Activated CD4-positive, CD25-positive, alpha-beta regulatory T cell treated with anti-CD3 and anti-CD28 coated beads, Interleukin-2, amount 50 U/mL, for 24 hours (primary cell): ENCODE data around the gene SCYGR5.
"Not testable (repeated sequence)": the region's sequence is repeated elsewhere in the genome, so short reads cannot be mapped to it uniquely, and the experiment has no call there.

Source experiments
- ATAC-seq, 2 donors: fragments of 150-1000 bp; cut with Tn5 transposase; one replicate each; pipeline ENCODE4 v1.10.0; 2021; ENCODE audit warnings: mild to moderate bottlenecking in 1 of 2, moderate library complexity in 1 of 2

Gene SCYGR5

DNA sequence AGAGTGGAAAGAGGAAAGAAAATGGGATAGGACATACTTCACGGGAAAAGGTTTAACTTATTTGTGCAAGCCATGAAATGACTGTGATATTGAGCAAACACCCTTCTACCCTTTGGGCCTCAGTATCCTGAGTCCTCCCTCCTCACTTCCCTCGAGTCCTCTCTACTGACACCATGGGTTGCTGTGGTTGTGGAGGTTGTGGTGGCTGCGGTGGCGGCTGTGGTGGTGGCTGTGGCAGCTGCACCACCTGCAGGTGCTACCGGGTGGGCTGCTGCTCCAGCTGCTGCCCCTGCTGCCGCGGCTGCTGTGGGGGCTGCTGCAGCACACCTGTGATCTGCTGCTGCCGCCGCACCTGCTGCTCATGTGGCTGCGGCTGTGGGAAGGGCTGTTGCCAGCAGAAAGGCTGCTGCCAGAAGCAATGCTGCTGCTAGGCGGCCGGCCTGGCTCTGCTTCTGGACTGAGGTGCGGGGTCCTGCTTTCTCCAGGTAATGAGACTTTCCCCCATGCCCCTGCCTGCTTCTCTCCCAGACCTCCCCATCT lies at the start of gene SCYGR5:
Gene SCYGR5 (plus strand): TSS at position 174 of the 540 bp plus-strand sequence. CDS start 0 bp downstream, at position 174.
- ATAC-seq: not testable (repeated sequence)

DNA sequence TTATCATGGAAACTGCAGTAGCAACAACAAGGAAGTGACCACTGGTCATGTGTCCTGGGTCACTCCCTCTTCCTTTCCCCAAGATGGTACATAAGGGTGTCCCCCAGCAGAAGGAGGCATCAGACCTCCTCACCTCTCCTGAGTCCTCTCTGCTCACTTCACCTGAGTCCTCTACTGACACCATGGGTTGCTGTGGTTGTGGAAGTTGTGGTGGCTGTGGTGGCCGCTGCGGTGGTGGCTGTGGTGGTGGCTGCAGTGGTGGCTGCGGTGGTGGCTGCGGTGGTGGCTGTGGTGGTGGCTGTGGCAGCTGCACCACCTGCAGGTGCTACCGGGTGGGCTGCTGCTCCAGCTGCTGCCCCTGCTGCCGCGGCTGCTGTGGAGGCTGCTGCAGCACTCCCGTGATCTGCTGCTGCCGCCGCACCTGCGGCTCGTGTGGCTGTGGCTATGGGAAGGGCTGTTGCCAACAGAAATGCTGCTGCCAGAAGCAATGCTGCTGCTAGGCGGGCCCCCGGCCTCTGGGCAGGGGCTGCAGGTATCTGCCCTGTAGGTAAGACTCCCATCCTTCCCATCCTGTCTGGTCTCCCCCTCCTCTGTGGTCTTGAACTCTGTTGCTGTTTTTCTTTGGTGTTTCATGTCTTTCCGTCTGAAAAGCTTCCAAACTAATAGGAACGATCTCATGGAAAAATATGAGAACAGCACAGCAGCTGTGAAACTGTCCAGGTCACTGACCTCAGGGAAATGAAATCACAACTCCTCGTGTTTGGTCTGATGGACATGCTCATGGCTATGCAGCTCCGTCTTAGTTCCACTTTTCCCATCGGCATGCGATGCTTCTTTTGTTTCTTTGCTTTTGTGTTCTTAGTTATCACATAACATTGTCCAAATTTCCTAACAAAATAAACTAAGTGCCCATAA lies 49.0 kb upstream of the SCYGR5 start, which contains the start of gene SCYGR4:
Gene SCYGR4 (plus strand): TSS at position 183 of the 915 bp plus-strand sequence. CDS start 0 bp downstream, at position 183.
- no peak for ATAC-seq

GRCh38 chr2:227623226-227623625 lies 43.4 kb upstream of the SCYGR5 start:
- no peak for ATAC-seq

DNA sequence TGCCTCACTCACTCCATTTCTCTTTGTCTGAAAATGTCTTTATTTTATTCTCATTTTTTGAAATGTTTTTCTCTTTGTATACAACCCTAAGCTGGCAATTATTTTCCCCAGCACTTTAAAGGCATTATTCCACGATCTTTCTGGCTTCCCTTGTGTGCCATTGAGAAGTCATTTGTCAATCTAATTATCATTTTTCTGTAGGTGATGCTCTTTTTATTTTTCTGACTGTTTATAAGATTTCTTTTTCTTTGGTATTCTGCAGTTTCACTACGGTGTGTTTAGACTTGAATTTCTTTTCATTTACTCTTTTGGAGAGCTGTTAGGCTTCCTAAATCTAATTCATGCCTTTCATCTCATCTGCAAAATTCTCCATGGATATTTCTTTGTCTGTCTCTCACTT lies 41.2 kb upstream of the SCYGR5 start:
- ATAC-seq: no peak

GRCh38 chr2:227626580-227627151 lies 39.9 kb upstream of the SCYGR5 start:
- ATAC-seq: no peak

- peak; percentile 33 to 64 for ATAC-seq
These were observed 38.8 kb upstream of the SCYGR5 start for GRCh38 chr2:227627769-227628168.

DNA sequence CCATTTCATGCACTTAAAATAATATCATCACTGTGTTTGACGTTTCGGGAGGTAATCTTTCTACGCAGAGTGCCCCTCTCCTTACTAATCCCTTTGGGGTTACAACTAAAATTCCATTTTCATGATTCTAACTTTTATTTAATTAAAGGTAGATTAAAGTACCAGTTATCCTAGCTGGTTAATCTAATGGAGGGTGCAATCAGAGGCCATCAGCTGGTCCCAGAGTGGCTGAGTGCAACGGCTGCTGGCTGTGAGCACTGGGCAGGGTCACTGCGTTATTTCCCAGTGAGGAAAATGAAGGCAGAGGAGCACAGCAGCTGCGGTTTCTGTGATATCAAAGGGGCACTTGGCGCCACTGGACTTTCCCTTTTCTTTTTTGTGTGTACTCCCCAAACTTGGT lies 37.2 kb upstream of the SCYGR5 start:
- no peak for ATAC-seq

GRCh38 chr2:227630322-227630721 lies 36.3 kb upstream of the SCYGR5 start:
- no peak for ATAC-seq

DNA sequence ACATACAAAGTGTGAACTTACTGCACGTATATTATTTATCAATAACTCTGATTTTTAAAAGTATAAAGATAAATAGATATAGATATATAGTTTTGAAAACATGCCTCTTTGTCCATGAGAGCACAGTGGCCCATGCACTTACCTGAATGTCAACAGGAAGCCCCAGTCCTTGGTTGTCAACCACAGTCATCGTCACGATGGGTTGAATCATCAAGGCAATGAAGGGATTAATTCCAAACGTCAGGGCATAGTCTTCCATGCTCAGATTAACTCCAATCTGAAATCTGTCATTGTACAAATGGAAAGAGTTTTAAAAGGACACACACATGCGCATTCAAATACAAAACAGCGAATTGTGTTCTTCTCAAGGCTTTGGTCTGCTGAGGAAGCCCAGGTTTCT lies 33.8 kb upstream of the SCYGR5 start:
- no peak for ATAC-seq

GRCh38 chr2:227634201-227634600 lies 32.4 kb upstream of the SCYGR5 start:
- no peak for ATAC-seq

- ATAC-seq: no peak
These were observed 23.9 kb upstream of the SCYGR5 start for GRCh38 chr2:227642656-227643055.

DNA sequence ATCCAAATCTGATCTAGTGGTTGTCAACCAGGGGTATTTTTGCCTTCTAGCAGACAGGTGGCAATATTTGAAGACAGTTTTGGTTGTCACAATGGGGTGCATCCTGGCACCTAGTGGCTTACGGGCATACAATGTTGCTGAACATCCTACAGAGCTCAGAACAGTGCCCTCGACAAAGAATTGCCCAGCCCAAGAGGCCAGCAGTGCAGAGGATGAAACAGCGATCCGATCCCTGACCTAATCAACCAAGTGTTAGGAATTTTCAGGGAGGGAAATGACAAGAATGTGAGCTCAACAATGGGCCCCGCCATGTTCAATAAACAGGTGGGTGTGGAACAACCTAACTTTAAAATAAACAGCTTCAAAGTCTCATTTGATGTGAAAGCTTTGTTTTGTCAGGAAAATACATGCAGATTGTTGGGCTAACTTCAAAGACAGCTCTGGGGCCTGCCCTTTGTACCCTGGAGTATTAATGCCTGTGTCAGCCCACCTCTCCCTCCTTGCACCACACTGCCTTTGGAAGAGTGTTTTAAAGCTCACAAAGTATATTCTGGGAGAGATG lies 22.5 kb upstream of the SCYGR5 start:
- no peak for ATAC-seq

- no peak for ATAC-seq
These were observed 13.2 kb upstream of the SCYGR5 start for GRCh38 chr2:227653419-227653818.

GRCh38 chr2:227654426-227654825 lies 12.2 kb upstream of the SCYGR5 start:
- ATAC-seq: no peak

GRCh38 chr2:227655454-227655853 lies 11.2 kb upstream of the SCYGR5 start:
- peak; percentile 58 to 62 for ATAC-seq

DNA sequence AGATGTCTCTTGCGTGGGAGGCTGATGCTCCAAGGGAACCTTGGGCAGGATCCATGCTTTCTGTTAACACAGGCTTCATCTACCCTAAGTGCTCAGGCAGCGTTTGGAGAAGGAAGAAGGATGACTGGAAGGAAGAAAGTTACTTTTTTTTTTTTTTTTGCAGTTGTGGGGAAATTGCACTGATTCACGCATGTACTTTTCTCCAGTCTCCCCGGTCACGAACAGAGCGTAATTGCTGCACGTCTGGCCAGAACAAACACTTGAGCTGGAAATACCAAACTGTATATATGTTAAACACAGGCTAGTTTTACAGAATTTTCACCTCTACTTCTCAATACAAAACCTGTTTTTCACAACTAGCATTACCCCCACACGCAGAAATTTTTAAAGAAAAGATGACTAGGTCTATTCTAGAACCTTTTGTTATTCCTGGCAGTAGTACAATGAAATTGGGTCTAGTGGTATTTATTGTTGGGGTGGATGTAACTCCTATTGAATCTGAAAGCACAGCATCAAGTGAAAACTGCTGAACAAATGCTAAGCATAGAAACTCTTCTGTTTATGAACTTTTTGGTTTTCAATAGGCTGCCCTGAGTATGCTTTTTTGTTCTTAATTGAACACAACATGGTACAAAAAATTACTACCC lies 9.3 kb upstream of the SCYGR5 start:
- no peak for ATAC-seq

DNA sequence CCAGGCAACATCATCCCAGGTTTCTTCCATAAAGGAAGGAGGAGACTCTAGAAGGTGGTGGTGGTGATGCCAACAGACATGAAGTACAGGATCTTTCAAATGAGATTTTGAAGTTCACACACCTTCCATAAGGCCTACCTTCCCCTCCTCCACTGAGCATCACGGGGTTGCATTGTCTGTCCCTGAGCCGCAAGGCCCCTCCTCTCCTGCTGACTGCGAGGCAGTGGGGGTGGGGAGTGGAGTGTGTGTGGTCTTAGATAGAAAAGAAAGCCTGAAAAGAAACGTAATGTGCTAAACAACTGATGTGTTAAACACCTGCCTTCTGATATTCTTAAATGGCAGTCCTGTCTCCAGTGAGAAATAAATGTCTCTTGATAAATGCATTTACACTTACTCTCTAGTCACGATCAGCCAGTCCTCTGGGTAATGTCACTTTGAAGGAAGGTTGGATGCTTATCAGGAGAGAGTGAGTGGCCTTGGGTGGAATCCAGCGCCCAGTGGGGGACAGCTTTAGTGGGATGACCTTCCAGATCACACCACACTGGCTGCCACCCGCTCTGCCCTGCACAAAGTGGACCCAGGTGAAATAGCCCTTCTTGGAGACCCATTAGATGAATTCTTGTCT lies 5.5 kb upstream of the SCYGR5 start:
- ATAC-seq: no peak

GRCh38 chr2:227661827-227662226 lies 4.8 kb upstream of the SCYGR5 start:
- no peak for ATAC-seq

GRCh38 chr2:227665189-227665940 lies 1.2 kb upstream of the SCYGR5 start:
- no peak for ATAC-seq

DNA sequence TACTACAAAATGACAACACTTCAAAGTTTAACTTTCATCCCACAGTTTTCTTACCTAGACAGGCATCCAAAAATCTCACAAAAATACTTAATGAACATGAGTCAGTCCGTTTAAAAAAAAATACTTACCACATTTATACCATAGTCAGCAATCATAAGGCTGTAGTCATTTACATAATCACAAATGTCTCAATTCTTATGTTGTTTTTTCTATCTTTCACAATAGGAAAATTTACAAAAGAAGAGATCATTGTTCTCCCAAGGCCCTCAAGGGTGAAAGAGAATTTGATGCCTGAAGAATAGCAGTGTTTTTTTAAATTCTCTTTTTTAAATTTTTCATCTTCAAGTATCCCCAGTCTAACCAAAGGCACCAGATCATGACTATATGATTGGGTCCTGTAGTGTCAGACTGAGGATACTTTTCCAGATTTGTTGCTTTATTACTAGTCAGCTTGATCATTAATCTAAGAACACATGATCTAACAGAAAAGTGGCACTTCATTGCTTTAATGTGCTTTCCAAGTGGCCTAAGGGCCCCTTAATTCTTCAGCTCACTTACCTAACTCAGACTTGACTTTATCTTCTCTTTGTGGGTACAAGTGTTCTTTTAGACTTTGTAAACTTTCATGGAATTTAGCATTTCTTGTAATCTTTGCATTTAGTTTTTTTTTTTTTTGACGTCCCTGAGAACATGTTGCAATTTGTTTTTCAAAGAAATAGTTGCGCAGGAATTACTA lies 4.7 kb downstream of the SCYGR5 start:
- ATAC-seq: no peak

- not testable (repeated sequence) for ATAC-seq
These were observed 7.0 kb downstream of the SCYGR5 start for GRCh38 chr2:227673620-227674019.
